ENCODE measurements around the gene PTPRN2.

DNA sequence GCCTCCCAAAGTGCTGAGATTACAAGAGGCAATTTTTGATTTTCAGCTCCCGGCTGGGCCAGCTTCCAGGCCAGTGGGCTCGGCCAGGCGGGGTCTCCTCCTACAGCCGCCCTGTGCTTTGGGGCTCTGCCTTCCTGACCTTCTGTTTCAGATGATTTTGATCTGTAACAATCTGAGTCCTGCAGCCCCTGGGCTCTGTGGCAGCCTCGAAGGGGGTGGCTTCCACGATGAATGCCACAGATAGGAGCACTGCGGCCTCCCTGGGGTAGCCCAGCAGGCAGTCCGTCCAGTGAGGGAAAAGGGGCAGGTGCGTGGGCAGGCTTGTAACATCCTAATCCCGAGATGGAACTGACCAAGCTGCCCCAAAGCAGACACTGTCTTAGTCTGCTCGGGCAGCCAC is 1073.3 kb downstream of the PTPRN2 start:
- TF ChIP-seq CTCF (IDR thresholded peaks at IDR 0.05), result no peak
- no peak for TF ChIP-seq POLR2A (IDR thresholded peaks at IDR 0.05)
